SK-N-SH treated with all-trans-retinoic acid at 6 μM for 48 hours (cell line): ENCODE data around the gene SLC35A2.

Experiments used
- ATAC-seq: fragments of 200-7000 bp; cut with Tn5 transposase; 3 replicates; pipeline ENCODE4 v1.9.1; 2020; ENCODE audit warnings: mild to moderate bottlenecking, moderate library complexity
- ARNTL ChIP-seq: fragments of 450-650 bp; formaldehyde crosslinking; IDR thresholded peaks from 2 replicates; pipeline ENCODE4 v1.5.0; 2020; ENCODE audit warnings: low read depth, mild to moderate bottlenecking, moderate library complexity, borderline replicate concordance
- BACH2 ChIP-seq: fragments of 250-450 bp; sonication (Bioruptor Pico); IDR thresholded peaks from 2 replicates; pipeline ENCODE4 v1.9.0; 2021; ENCODE audit warnings: mild to moderate bottlenecking, borderline replicate concordance
- CSDC2 ChIP-seq: fragments of 250-450 bp; sonication (Bioruptor Pico); IDR thresholded peaks from 2 replicates; pipeline ENCODE4 v1.5.0; 2020; ENCODE audit warnings: mild to moderate bottlenecking, moderate library complexity
- CSRNP3 ChIP-seq: fragments of 250-450 bp; sonication (Bioruptor Pico); IDR thresholded peaks from 2 replicates; pipeline ENCODE4 v1.5.1; 2021; ENCODE audit warnings: mild to moderate bottlenecking, moderate library complexity
- ESRRG ChIP-seq: fragments of 250-450 bp; sonication (Bioruptor Pico); IDR thresholded peaks from 2 replicates; pipeline ENCODE4 v1.6.1; 2021; ENCODE audit warnings: mild to moderate bottlenecking
- GLIS3 ChIP-seq: fragments of 250-450 bp; sonication (Bioruptor Pico); IDR thresholded peaks from 2 replicates; pipeline ENCODE4 v1.5.0; 2020; ENCODE audit warnings: mild to moderate bottlenecking, moderate library complexity
- ISL1 ChIP-seq: fragments of 250-450 bp; sonication (Bioruptor Pico); IDR thresholded peaks from 2 replicates; pipeline ENCODE4 v2.1.2; 2022; ENCODE audit warnings: mild to moderate bottlenecking, moderate library complexity
- OSR1 ChIP-seq: fragments of 250-450 bp; sonication (Bioruptor Pico); IDR thresholded peaks from 2 replicates; pipeline ENCODE4 v1.8.0; 2022; ENCODE audit warnings: moderate library complexity, mild to moderate bottlenecking, inconsistent platforms
- PATZ1 ChIP-seq: fragments of 250-450 bp; sonication (Bioruptor Pico); IDR thresholded peaks from 2 replicates; pipeline ENCODE4 v1.8.0; 2020; ENCODE audit warnings: mild to moderate bottlenecking, moderate library complexity, borderline replicate concordance
- POU6F1 ChIP-seq: fragments of 250-450 bp; sonication (Bioruptor Pico); IDR thresholded peaks from 2 replicates; pipeline ENCODE4 v1.8.0; 2021; ENCODE audit warnings: low read depth, mild to moderate bottlenecking, moderate library complexity, borderline replicate concordance
- PPARA ChIP-seq: fragments of 250-450 bp; sonication (Bioruptor Pico); IDR thresholded peaks from 2 replicates; pipeline ENCODE4 v1.5.0; 2020; ENCODE audit warnings: mild to moderate bottlenecking, borderline replicate concordance
- RARB ChIP-seq: fragments of 250-450 bp; sonication (Bioruptor Pico); IDR thresholded peaks from 2 replicates; pipeline ENCODE4 v1.8.0; 2021; ENCODE audit warnings: mild to moderate bottlenecking, moderate library complexity
- SNAI2 ChIP-seq: fragments of 250-450 bp; sonication (Bioruptor Pico); IDR thresholded peaks from 2 replicates; pipeline ENCODE4 v1.5.0; 2020; ENCODE audit warnings: mild to moderate bottlenecking, moderate library complexity
- TCF4 ChIP-seq: fragments of 250-450 bp; sonication (Bioruptor Pico); IDR thresholded peaks from 2 replicates; pipeline ENCODE4 v1.8.0; 2021; ENCODE audit warnings: mild to moderate bottlenecking, moderate library complexity, borderline replicate concordance
- TOX ChIP-seq: fragments of 250-450 bp; sonication (Bioruptor Pico); IDR thresholded peaks from 2 replicates; pipeline ENCODE4 v1.8.0; 2021; ENCODE audit warnings: mild to moderate bottlenecking, moderate library complexity, borderline replicate concordance
- TSHZ2 ChIP-seq: fragments of 250-450 bp; sonication (Bioruptor Pico); IDR thresholded peaks from 2 replicates; pipeline ENCODE4 v1.5.0; 2020; ENCODE audit warnings: mild to moderate bottlenecking, moderate library complexity
- ZC3H10 ChIP-seq: fragments of 250-450 bp; sonication (Bioruptor Pico); IDR thresholded peaks from 2 replicates; pipeline ENCODE4 v1.5.1; 2021; ENCODE audit warnings: mild to moderate bottlenecking, moderate library complexity
- ZFP3 ChIP-seq: fragments of 250-450 bp; sonication (Bioruptor Pico); IDR thresholded peaks from 2 replicates; pipeline ENCODE4 v1.5.0; 2020; ENCODE audit warnings: mild to moderate bottlenecking, moderate library complexity
- ZFP30 ChIP-seq: fragments of 450-650 bp; formaldehyde crosslinking; IDR thresholded peaks from 2 replicates; pipeline ENCODE4 v1.5.0; 2022; ENCODE audit warnings: mild to moderate bottlenecking, moderate library complexity
- ZNF565 ChIP-seq: fragments of 450-650 bp; formaldehyde crosslinking; conservative IDR thresholded peaks from 2 replicates; pipeline ENCODE4 v1.5.0; 2020; ENCODE audit warnings: low read depth, mild to moderate bottlenecking, moderate library complexity
- ZNF70 ChIP-seq: fragments of 450-650 bp; formaldehyde crosslinking; IDR thresholded peaks from 2 replicates; pipeline ENCODE4 v1.5.0; 2020; ENCODE audit warnings: mild to moderate bottlenecking, moderate library complexity
- ZNF8 ChIP-seq: fragments of 450-650 bp; formaldehyde crosslinking; IDR thresholded peaks from 2 replicates; pipeline ENCODE4 v1.5.0; 2020; ENCODE audit warnings: mild to moderate bottlenecking, moderate library complexity

SLC35A2 gene

GRCh38 chrX:48905090-48905790 lies 6.2 kb downstream of the SLC35A2 start:
- no peak for ATAC-seq
- TF ChIP-seq ZC3H10 (no peak), CSRNP3 (CRISPR knock-in tag) (no peak), GLIS3 (CRISPR knock-in tag) (no peak), TSHZ2 (CRISPR knock-in tag) (no peak), ZNF8 (CRISPR knock-in tag) (no peak), TCF4 (CRISPR knock-in tag) (no peak), ZFP30 (CRISPR knock-in tag) (no peak), OSR1 (no peak), ESRRG (CRISPR knock-in tag) (no peak), RARB (CRISPR knock-in tag) (no peak), TOX (CRISPR knock-in tag) (no peak), ZFP3 (CRISPR knock-in tag) (no peak), SNAI2 (CRISPR knock-in tag) (no peak), ZNF70 (CRISPR knock-in tag) (no peak), CSDC2 (CRISPR knock-in tag) (no peak), ARNTL (no peak), POU6F1 (no peak), PPARA (CRISPR knock-in tag) (no peak)

GRCh38 chrX:48904626-48905025 lies 6.8 kb downstream of the SLC35A2 start:
- ATAC-seq, result no peak; the same call in 2 of the 3 replicates
- no peak for TF ChIP-seq PATZ1 (CRISPR knock-in tag)

- TF ChIP-seq BACH2 (CRISPR knock-in tag) (no peak), ARNTL (no peak), PPARA (CRISPR knock-in tag) (no peak), ZC3H10 (no peak), ZNF565 (CRISPR knock-in tag) (no peak), RARB (CRISPR knock-in tag) (no peak), ZFP3 (CRISPR knock-in tag) (no peak), CSDC2 (CRISPR knock-in tag) (no peak), SNAI2 (CRISPR knock-in tag) (no peak), GLIS3 (CRISPR knock-in tag) (no peak), ISL1 (CRISPR knock-in tag) (no peak), CSRNP3 (CRISPR knock-in tag) (no peak), ZNF70 (CRISPR knock-in tag) (no peak)
- ATAC-seq, result no peak
Measured at GRCh38 chrX:48904180-48904579, 7.3 kb downstream of the SLC35A2 start.
